GM19463 (cell line): ENCODE data around the gene TSPY2.
"Not testable (repeated sequence)": the region's sequence is repeated elsewhere in the genome, so short reads cannot be mapped to it uniquely, and the experiment has no call there.

Source experiments
- ATAC-seq: cut with Tn5 transposase; IDR thresholded peaks from one replicate; pipeline ENCODE4 v1.9.1; 2021; ENCODE audit warnings: mild to moderate bottlenecking, moderate library complexity; ENCODE audit not compliant: unreplicated experiment

The TSPY2 gene

DNA sequence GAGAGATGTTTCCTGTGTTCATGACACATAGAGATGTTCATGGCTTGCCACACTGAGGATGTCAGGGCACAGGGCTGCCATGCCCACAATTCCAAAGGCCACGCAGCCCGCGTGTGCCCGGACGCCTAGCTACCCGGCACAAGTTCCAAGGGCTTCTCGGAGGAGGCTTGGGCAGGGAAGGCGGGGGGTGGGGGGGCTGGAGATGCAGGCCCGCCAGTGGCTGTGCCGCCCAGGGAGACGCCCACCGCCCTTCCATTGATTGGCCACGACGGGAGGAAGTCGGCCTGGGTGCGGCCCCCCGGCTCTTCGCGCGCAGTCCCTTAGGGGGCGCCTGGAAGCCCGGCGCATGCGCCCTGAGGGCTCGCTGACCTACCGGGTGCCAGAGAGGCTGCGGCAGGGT, at the start of gene TSPY2:
Gene TSPY2, plus strand, starts transcription at position 301 of the 400 bp plus-strand sequence. Its CDS starts 46 bp downstream, at position 347.
- ATAC-seq = not testable (repeated sequence)

DNA sequence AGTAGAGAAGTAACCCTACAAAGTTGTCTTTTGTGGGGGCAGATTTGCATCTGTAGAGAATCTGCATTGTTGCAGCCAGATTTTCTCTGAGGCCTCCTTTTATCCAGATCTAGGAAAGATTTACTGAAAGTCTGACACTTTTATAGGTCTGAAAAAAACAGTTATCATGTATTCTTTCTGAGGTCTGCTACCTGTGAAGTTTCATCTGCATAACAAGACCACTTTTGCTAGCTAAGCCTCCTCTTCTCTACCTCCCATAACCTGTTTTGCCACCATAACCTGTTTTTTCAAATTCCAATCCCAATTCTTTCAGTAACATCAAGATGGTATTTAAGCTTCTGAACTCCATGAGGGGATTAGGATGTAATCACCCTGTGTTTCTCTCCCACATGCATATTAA, 36.5 kb upstream of the TSPY2 start:
- ATAC-seq = not testable (repeated sequence)

DNA sequence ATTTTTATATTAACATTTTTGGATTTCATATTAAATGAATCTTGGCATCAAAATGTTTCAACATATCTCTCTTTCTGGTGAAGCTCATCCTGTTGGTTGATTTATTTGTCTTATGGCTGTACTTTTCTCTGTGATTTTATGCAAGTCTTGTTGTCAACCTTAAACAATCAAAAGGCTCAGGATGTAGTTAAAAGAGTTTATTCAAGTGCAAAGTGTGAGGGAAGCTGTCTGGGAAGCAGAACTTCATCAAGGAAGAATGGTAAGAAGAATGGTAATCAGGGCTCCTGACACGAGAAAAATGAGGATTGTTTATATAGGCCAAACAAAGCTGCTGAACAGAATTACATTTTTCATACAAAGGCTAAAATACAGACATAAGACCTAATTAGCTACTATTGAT, 29.0 kb upstream of the TSPY2 start:
- ATAC-seq = not testable (repeated sequence)

- ATAC-seq = not testable (repeated sequence)
Measured at GRCh38 chrY:6269839-6270238, 23.8 kb downstream of the TSPY2 start.
